DOHH2 (cell line): ENCODE data around the gene MGP.

Experiments
- EZH2phosphoT487 ChIP-seq: fragments of 200-600 bp; sonication (generic); IDR thresholded peaks from 2 replicates; pipeline ENCODE4 v1.6.1; 2017; ENCODE audit warnings: borderline replicate concordance, mild to moderate bottlenecking, antibody characterized with exemption, low read length, moderate library complexity, mixed read lengths
- TF ChIP-seq, protein P1 (sequence below): fragments of 200-600 bp; sonication (generic); IDR thresholded peaks from one replicate; pipeline ENCODE4 v1.5.1; 2014; ENCODE audit warnings: antibody characterized with exemption, mild to moderate bottlenecking, low read depth, low read length; ENCODE audit not compliant: poor library complexity, severe bottlenecking

DNA sequence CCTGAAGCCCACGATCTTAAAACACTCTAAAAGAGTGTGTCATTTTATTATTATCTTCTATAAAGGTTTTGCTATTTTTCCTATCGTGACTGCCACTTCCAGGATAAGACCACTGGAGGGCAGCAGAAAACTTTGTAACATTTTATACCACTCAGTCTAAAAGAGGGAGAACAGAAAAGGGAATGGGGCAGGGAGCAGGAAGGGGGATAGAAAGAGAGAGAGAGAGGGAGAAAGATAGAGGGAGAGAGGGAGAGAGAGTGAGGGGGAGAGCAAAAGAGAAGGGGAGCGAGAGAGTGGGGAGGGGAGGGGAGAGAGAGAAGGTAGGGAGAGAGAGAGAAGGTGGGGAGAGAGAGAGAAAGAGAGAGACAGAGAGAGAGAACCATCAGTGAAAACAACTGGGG lies 40.3 kb downstream of the MGP start:
- TF ChIP-seq, protein P1, sequence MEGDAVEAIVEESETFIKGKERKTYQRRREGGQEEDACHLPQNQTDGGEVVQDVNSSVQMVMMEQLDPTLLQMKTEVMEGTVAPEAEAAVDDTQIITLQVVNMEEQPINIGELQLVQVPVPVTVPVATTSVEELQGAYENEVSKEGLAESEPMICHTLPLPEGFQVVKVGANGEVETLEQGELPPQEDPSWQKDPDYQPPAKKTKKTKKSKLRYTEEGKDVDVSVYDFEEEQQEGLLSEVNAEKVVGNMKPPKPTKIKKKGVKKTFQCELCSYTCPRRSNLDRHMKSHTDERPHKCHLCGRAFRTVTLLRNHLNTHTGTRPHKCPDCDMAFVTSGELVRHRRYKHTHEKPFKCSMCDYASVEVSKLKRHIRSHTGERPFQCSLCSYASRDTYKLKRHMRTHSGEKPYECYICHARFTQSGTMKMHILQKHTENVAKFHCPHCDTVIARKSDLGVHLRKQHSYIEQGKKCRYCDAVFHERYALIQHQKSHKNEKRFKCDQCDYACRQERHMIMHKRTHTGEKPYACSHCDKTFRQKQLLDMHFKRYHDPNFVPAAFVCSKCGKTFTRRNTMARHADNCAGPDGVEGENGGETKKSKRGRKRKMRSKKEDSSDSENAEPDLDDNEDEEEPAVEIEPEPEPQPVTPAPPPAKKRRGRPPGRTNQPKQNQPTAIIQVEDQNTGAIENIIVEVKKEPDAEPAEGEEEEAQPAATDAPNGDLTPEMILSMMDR, result peak; percentile 73
- TF ChIP-seq EZH2phosphoT487, result no peak
